HTERT RPE-1 (cell line): ENCODE results near the gene IQSEC3.

ENCODE experiments used
- in situ Hi-C: fragments of 300-500 bp; cut with MboI; formaldehyde crosslinking; loops from 4 replicates; pipeline ENCODE4 v1.14.3; 2020; ENCODE audit warnings: low sequenced_read_pairs

Gene IQSEC3

GRCh38 chr12:78981-79380 lies 12.4 kb downstream of the IQSEC3 start:
- in situ Hi-C loops, result no loop called here

- in situ Hi-C loops, result no loop called here
These were observed 14.2 kb downstream of the IQSEC3 start for GRCh38 chr12:80681-81190.

DNA sequence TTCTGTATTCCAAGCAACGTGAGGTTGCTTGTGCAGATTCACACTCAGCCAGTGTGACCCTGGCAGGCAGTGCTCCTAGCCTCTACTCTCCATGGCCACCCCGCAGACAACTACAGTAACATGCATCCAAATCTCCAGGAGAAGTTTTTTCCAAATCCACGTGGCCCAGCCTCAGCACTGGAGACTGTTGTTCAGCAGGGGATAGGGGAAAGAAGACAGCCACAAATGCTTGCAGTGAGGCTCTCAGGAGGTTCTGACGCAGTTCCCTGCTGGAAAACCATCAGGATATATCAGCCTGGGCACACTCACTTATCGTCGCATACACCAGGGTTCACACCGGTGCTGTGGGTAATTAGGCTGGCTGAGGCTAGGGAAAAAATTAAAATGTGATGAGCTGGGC lies 16.2 kb downstream of the IQSEC3 start:
- in situ Hi-C loops, result no loop called here

GRCh38 chr12:84056-84455 lies 17.5 kb downstream of the IQSEC3 start:
- in situ Hi-C loops, result no loop called here

DNA sequence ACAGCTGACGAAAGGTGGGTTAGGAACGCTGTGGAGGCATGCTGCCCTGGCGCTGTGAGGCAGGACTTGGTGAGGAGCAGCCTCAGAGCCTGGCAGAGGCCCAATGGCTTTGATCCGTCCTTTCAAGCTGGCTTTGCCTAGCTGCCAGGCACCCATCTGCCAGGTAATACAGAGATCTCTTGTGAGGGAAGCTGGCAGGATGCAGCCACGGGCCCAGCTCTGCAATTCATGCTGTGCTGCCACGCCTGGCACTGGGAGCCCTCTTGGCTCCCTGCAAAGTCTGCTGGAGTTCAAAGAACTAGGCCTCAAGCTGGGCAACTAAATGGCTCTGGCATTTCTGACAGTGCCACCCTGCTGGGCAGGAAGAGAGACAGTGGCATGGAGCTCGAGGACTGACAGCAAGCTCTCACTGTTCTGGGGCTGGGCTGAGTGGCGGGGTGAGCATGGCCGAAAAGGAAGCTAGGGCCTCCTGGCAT lies 18.7 kb downstream of the IQSEC3 start:
- in situ Hi-C loops, result no loop called here

- in situ Hi-C loops, result no loop called here
These were observed 20.7 kb downstream of the IQSEC3 start for GRCh38 chr12:87315-87714.

DNA sequence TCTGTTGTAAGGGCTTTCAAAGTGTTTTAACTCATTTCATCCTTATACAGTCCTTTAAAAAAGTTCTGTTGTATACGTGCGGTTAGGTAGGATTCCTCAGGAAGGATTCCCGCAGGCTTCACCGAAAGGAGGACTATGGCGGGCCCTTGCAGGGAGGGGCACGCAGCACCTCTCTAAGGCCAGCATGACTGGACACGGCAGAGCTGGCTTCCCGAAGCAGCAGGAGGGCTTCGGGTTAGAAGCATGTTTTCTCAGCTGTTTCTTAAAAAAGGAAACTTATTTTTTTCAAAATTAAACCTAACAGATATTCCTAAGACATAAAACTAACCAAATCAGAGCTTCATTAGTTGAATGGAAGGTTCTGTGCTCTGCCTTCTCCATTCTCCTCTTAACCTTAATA lies 21.3 kb downstream of the IQSEC3 start:
- in situ Hi-C loops, result no loop called here

- in situ Hi-C loops, result no loop called here
These were observed 23.1 kb downstream of the IQSEC3 start for GRCh38 chr12:89653-90052.

DNA sequence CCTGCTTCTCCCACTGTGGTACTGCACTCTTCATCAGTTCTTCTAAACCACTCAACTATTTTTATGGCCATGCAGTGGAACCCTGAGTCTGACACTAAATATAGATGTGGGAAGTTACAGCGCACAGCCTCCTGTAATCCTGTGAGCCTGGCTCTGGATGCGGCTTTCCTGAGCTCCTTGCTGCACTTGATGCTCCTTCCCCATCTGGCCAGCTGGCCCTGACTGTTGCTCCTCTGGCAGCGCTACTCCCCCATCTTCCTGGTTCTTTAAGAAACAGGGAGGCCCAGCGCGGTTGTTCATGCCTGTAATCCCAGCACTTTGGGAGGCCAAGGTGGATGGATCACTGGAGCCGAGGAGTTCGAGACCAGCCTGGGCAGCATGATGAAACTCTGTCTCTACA lies 24.6 kb downstream of the IQSEC3 start:
- in situ Hi-C loops, result no loop called here

- in situ Hi-C loops, result no loop called here
These were observed 26.9 kb downstream of the IQSEC3 start for GRCh38 chr12:93266-94005.

DNA sequence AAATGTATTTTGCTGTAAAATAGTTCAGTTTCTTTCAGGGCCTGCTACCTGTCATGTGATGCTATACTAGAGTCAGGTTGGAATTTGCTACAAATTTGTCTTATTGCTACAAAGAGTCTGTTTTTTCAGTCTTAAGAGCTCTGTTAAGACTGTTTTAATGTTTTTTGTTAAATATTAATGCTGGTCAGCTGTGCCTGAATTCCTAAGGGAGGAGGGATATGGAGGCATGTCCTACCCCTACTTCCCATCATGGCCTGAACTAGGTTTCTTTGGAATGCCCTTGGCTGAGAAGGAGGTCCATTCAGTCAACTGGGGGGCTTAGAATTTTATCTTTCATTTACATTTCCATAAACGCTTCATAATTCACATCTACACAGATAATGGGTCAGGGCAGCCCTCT lies 30.0 kb downstream of the IQSEC3 start:
- in situ Hi-C loops, result no loop called here

DNA sequence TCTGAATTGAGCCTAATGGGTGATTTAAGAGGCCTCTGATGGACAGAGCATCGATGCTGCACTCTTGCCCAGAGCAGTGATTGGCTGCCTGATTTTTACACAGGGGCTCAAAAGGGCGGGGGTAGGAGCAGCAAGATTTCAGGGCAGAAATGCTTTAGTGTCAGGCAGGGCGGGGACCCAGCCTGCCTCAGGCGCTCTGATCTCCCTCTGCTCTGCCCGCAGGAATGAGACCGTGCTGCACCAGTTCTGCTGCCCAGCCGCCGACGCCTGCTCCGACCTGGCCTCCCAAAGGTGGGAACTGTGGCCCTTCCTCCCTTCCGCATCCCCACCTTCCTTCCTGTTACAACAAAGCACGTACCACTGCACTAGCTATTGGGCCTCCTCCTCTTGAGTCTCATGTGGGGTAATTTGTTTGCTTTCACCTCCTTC lies 32.4 kb downstream of the IQSEC3 start:
- in situ Hi-C loops, result no loop called here

DNA sequence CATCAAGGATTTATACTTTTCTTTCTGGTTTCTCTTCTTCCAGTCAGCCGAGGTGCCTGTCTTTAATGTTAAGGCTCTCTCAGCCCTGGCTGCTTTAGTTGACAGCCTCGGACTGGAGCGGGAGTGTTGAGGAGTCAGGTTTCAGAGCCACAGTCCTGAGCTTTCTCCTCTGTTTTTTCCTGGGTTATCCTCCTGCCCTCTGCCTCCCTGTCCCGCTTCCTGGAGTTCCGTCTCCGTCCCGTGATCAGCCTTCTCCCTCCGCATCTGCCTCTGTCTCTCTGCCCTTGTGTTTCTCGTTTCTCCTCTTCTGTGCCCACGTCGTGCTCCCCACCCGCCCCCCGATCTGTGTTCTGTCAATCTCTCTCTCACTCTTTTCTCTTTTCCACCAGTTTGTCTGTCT lies 33.0 kb downstream of the IQSEC3 start:
- in situ Hi-C loops, result no loop called here

- in situ Hi-C loops, result no loop called here
These were observed 35.7 kb downstream of the IQSEC3 start for GRCh38 chr12:101969-102878.

DNA sequence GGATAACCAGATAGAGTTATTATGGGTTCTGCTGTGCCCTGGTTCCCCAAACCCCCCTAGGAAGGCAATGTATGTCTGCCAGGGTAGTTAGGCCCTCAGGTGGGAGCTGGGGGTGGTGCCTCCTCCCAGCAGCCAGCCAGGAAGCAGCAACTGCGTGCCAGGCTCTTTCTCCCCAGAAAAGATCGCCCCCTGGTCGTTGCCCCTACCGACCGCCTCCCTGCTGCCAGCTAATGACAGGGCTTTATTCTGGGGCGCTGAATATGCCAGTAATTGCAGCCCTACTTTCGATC lies 36.3 kb downstream of the IQSEC3 start:
- in situ Hi-C loops, result no loop called here

- in situ Hi-C loops, result no loop called here
These were observed 36.8 kb downstream of the IQSEC3 start for GRCh38 chr12:103169-103981.

- in situ Hi-C loops, result no loop called here
These were observed 38.0 kb downstream of the IQSEC3 start for GRCh38 chr12:104551-105081.

DNA sequence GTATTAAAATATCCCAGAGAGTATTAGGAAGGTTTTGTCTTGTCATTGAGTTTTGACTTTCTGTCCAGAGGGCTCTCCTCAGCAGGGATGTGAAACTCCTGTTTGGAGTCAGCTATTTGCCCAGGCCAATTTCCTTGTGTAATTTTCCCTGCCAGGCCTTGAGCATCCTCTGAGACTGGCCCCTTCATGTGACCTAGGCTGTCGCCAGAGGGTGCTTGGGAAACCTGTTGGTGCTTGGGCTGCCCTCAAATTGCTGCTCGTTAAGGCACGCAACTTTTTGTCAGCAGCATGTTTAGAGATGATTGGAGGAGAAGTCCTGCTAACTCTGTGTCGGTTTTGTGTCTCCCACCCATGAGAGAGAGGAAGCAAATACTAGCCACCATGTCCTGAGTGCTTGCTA lies 39.1 kb downstream of the IQSEC3 start:
- in situ Hi-C loops, result no loop called here

- in situ Hi-C loops, result no loop called here
These were observed 39.6 kb downstream of the IQSEC3 start for GRCh38 chr12:106118-106591.

DNA sequence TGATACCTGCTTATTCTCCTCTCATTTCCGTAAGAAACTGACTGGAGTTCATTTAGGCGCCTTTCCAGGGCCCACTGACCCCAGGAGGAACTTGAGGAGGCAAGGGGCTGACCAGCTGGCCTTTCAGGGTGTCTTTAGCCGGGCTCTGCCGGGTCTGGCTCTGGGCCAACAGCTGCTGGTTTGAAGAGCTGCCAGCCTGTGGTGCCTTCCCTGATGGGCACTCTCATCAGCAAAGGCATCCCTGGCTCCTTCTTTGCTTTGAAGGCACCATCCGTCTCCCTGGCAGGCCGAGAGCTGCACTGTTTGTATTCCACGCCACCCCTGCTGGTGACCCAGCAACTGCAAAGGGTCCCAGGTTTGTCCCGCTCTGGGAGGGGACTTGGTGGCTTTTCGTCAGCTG lies 42.0 kb downstream of the IQSEC3 start:
- in situ Hi-C loops, result no loop called here

GRCh38 chr12:109446-109845 lies 42.9 kb downstream of the IQSEC3 start:
- in situ Hi-C loops, result no loop called here
